Activated CD8-positive, alpha-beta memory T cell treated with anti-CD3 and anti-CD28 coated beads for 24 hours (primary cell): Measurements from ENCODE around the gene CDH20.
"Not testable (repeated sequence)": the region's sequence is repeated elsewhere in the genome, so short reads cannot be mapped to it uniquely, and the experiment has no call there.

ENCODE experiments used
- DNase-seq: peaks from one replicate; pipeline ENCODE4 v3.0.0-alpha.2; 2020

CDH20 gene

GRCh38 chr18:61350578-61350977, 17.3 kb downstream of the CDH20 start:
- DNase-seq, result no peak

- DNase-seq, result no peak
Observed at GRCh38 chr18:61352059-61352458, 18.8 kb downstream of the CDH20 start.

GRCh38 chr18:61352611-61353010, 19.4 kb downstream of the CDH20 start:
- DNase-seq, result no peak

GRCh38 chr18:61360404-61361383, 27.5 kb downstream of the CDH20 start:
- no peak for DNase-seq

GRCh38 chr18:61362511-61362910, 29.3 kb downstream of the CDH20 start:
- no peak for DNase-seq

GRCh38 chr18:61364953-61365352, 31.7 kb downstream of the CDH20 start:
- DNase-seq, result no peak

GRCh38 chr18:61368001-61368400, 34.8 kb downstream of the CDH20 start:
- no peak for DNase-seq

GRCh38 chr18:61369671-61370070, 36.4 kb downstream of the CDH20 start:
- DNase-seq, result not testable (repeated sequence)

GRCh38 chr18:61371111-61371510, 37.9 kb downstream of the CDH20 start:
- DNase-seq, result no peak

GRCh38 chr18:61379827-61380226, 46.6 kb downstream of the CDH20 start:
- no peak for DNase-seq

- DNase-seq, result no peak
Observed at GRCh38 chr18:61388010-61388409, 54.8 kb downstream of the CDH20 start.

- DNase-seq, result no peak
Observed at GRCh38 chr18:61394983-61395382, 61.8 kb downstream of the CDH20 start.

GRCh38 chr18:61397222-61397621, 64.0 kb downstream of the CDH20 start:
- DNase-seq, result no peak

GRCh38 chr18:61398961-61399705, 65.9 kb downstream of the CDH20 start:
- no peak for DNase-seq

- no peak for DNase-seq
Observed at GRCh38 chr18:61400016-61400635, 66.9 kb downstream of the CDH20 start.

- DNase-seq, result no peak
Observed at GRCh38 chr18:61400716-61401115, 67.5 kb downstream of the CDH20 start.

GRCh38 chr18:61402726-61403125, 69.5 kb downstream of the CDH20 start:
- no peak for DNase-seq

- no peak for DNase-seq
Observed at GRCh38 chr18:61413396-61413795, 80.2 kb downstream of the CDH20 start.

GRCh38 chr18:61414086-61414485, 80.9 kb downstream of the CDH20 start:
- DNase-seq, result no peak

- DNase-seq, result no peak
Observed at GRCh38 chr18:61419763-61420162, 86.5 kb downstream of the CDH20 start.

GRCh38 chr18:61420218-61420885, 87.1 kb downstream of the CDH20 start:
- no peak for DNase-seq

GRCh38 chr18:61426492-61427053, 93.3 kb downstream of the CDH20 start:
- no peak for DNase-seq

GRCh38 chr18:61428266-61428665, 95.0 kb downstream of the CDH20 start:
- no peak for DNase-seq
